Hindlimb muscle (tissue), 1 donor: ENCODE measurements around the gene EDEM3. TPM values are rescaled to one million over a fixed set of nuclear protein-coding genes. Genes with fewer than 3 reads are reported as not detected.

Experiments
- DNase-seq: peaks from one replicate; pipeline ENCODE4 v3.0.0-alpha.2; 2013
- polyA plus RNA-seq: library from polyadenylated mRNA; unstranded; fragments of 120-200 nt; gene quantifications from one replicate; pipeline ENCODE4 v1.2.1, GENCODE V29; 2013; ENCODE audit not compliant: insufficient read length

The EDEM3 gene
- polyA plus RNA-seq, 1 donor: 22.3 TPM

- DNase-seq: no peak
Observed at GRCh38 chr1:184665360-184665759, 89.3 kb downstream of the EDEM3 start.

- DNase-seq: no peak
Observed at GRCh38 chr1:184664661-184665060, 90.0 kb downstream of the EDEM3 start.

- peak; percentile 83 for DNase-seq
Observed at GRCh38 chr1:184664042-184664660, 90.5 kb downstream of the EDEM3 start.

GRCh38 chr1:184661801-184662200, 92.9 kb downstream of the EDEM3 start:
- no peak for DNase-seq

- no peak for DNase-seq
Observed at GRCh38 chr1:184660462-184661191, 94.0 kb downstream of the EDEM3 start.

GRCh38 chr1:184658055-184658454, 96.6 kb downstream of the EDEM3 start:
- no peak for DNase-seq

- DNase-seq: no peak
Observed at GRCh38 chr1:184656221-184656620, 98.4 kb downstream of the EDEM3 start.

- DNase-seq: no peak
Observed at GRCh38 chr1:184655185-184655584, 99.5 kb downstream of the EDEM3 start.

- no peak for DNase-seq
Observed at GRCh38 chr1:184650177-184650866, 104.3 kb downstream of the EDEM3 start.

- no peak for DNase-seq
Observed at GRCh38 chr1:184649451-184649888, 105.2 kb downstream of the EDEM3 start.

GRCh38 chr1:184648856-184649201, 105.8 kb downstream of the EDEM3 start:
- DNase-seq: no peak

GRCh38 chr1:184648160-184648855, 106.3 kb downstream of the EDEM3 start:
- DNase-seq: no peak

GRCh38 chr1:184647471-184647870, 107.2 kb downstream of the EDEM3 start:
- no peak for DNase-seq

- no peak for DNase-seq
Observed at GRCh38 chr1:184646824-184647223, 107.8 kb downstream of the EDEM3 start.

GRCh38 chr1:184646178-184646701, 108.4 kb downstream of the EDEM3 start:
- no peak for DNase-seq

- no peak for DNase-seq
Observed at GRCh38 chr1:184644771-184645170, 109.9 kb downstream of the EDEM3 start.

- DNase-seq: no peak
Observed at GRCh38 chr1:184643661-184644060, 111.0 kb downstream of the EDEM3 start.

- DNase-seq: no peak
Observed at GRCh38 chr1:184641894-184642293, 112.8 kb downstream of the EDEM3 start.

GRCh38 chr1:184640505-184640904, 114.2 kb downstream of the EDEM3 start:
- no peak for DNase-seq
